ENCODE data around the gene CYP26A1.

The CYP26A1 gene

DNA sequence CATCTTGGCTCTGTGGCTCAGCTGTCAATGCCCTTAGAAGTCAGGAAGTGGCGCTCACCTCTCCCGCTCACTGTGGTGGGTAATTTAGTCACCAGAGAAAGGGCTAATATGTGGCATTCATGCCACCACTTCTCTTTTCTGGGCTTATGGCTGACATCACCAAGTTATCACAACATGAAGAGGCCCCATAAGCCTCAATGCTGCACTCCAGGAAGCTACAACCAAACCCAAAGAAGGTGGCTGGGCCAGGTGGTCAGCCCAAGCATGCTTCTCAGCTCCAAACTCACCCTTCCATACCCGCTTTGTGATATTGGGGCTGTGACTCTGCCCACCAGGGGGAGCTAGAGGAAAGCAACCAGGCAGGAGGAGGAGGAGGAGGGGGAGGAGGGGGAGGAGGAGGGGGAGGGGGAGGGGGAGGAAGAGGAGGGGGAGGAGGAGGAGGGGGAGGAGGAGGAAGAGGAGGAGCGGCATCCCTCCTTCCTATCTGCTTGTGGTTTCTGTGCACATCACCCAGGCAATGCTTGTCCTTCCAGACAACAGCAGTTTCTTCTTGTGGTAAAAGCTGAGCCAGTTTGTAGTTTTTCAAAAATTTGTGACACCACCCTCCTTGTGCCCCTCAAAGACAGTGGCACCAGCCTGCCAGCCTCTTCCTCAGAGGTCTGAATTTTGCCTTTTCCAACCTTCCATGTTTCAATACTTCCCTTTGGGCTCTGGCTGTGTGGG is 42.1 kb downstream of the CYP26A1 start:
- peak; percentile 45 to 53 for DNase-seq (ENCODE audit: low read depth in 1 of 2, low spot score in 1 of 2)

DNA sequence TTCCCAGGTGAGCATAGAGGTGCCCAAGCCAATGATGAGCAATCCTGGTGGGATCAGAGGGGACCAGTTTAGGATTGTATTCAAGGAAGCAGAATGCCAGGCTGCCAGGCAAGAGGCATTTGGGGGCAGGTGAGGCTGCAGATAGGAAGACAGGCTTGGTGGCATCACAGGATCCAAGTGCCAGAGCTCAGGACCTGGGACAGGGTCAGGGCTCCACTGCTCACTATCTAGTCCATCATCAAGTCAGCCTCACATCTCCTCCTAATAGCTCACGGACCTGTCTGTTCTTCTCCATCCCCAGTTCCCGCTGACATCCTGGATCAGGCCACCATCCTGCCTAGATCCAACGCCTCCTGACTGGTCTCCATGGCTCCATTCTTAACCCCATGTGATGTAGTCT is 47.6 kb downstream of the CYP26A1 start:
- DNase-seq (ENCODE audit: low read depth in 1 of 2, low spot score in 1 of 2) = no peak

DNA sequence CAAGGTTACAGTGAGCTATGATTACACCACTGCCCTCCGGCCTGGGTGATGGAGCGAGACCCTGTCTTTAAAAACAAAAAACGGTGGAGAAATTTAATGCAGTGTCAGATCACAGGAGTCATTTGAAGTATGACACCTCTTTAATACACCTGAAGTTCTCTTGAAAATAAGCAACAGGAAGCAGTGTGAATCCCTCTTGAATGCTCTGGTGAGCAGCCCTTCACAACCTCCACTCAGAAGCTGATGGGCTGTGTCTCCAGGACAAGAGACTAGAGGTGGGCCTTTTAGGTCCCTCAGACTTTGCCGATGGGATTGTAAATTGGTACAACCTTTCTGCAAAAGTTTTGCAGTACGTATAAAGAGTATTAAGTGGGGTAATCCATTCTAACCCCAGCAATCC is 50.1 kb downstream of the CYP26A1 start:
- DNase-seq (ENCODE audit: low read depth in 1 of 2, low spot score in 1 of 2) = no peak

DNA sequence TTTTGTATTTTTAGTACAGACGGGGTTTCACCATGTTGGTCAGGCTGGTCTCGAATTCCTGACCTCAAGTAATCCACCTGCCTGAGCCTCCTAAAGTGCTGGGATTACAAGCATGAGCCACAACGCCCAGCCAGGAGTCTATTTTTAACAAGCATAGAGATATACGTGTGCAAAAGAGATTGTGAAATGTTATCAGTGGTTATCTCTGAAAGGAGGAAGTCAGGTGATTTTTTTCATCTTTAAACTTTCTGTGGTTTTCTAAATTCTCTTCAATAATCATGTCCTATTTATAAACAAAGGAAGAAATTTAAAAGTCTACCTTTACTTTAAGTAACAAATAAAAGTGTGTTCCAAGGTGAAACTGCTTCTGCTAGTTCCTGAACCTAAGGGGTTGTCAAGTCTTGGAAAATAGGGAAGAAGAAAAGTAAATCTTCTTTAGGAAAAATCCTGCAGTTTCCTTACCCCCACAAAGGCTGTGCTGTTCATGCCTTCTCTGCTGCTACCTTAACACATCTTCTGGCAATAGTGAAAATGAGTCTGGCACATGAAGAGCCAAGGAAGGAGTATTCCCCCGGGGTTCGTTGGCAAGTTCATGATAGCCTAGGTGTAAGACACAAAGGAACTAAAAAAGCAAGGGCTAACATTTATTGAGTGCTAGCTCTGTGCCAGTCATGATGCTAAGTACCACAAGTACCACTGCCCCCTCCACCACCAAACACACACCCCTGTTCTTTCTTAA is 51.1 kb downstream of the CYP26A1 start:
- no peak for DNase-seq (ENCODE audit: low read depth in 1 of 2, low spot score in 1 of 2)

DNA sequence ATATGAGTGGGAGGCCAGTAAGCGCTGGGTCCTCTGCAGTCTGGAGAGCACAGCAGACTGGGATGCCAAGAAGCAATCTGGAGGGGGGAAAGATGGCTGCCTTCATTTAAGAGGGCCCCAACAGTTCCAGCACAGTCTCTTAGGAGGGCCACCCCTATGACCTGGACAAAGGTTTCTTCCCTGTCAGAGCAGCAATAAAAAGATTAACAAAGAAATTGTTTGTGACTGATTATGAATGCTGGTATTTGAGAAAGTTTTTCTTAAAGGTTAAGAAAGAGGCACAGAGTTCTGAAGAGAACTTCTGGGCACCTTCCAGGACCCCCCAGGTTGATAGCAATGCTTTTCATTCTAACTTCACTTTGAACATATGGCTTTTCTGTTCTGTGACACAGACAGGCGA is 52.3 kb downstream of the CYP26A1 start:
- DNase-seq (ENCODE audit: low read depth in 1 of 2, low spot score in 1 of 2) = no peak

DNA sequence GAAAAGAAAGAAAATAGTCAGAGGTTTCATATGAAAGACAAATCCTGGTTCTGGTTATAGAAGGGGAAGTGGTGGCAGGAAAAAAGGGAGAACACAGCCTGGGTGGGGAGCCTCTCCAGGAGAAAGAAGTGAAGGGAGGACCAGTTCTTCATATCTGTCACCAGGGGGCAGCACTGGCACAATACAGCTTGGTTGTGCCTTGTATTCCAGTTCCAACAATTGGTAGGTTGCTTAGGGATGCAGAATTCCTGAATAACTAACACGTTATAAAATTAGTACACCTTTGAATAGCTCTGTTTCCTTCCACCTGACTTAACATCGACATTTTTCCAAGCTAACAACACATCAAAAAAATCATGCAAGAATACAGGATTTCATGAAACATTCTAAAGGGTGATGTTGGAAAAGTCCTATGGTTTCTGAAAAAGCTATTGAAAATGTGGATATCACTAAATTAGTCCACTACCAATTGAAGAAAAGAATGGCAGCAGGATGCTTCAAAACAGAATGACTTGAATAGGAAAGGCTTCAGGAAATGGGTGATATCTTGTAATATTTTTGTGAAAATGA is 52.9 kb downstream of the CYP26A1 start:
- DNase-seq (ENCODE audit: low read depth in 1 of 2, low spot score in 1 of 2) = no peak
